Neural cell (in vitro differentiated cells): ENCODE data around the gene CALHM4. TPM values are rescaled to one million over a fixed set of nuclear protein-coding genes. Genes with fewer than 3 reads are reported as not detected.

Experiments
- H2AFZ ChIP-seq: fragments of 200-600, 300-800 bp; sonication (generic), shearing (Covaris generic); 2 replicates; pipeline ENCODE4 v1.6.0; 2014; ENCODE audit warnings: low read depth, mild to moderate bottlenecking, antibody characterized with exemption, low read length, moderate library complexity
- H3F3A ChIP-seq: fragments of 200-600 bp; shearing (Covaris generic); 2 replicates; pipeline ENCODE4 v1.6.1; 2016; ENCODE audit warnings: mild to moderate bottlenecking, moderate library complexity, mixed read lengths, antibody characterized with exemption, low read length; ENCODE audit not compliant: insufficient read depth, poor library complexity, severe bottlenecking
- H3K27ac ChIP-seq: fragments of 200-600, 300-800 bp; sonication (generic), shearing (Covaris generic); 2 replicates; pipeline ENCODE4 v1.5.1; 2014; ENCODE audit warnings: mild to moderate bottlenecking, low read length, moderate library complexity
- H3K27me3 ChIP-seq: fragments of 300-800, 200-600 bp; sonication (generic), shearing (Covaris generic); 2 replicates; pipeline ENCODE4 v1.6.0; 2014; ENCODE audit warnings: mild to moderate bottlenecking, low read depth, low read length, moderate library complexity; ENCODE audit not compliant: insufficient read depth
- H3K36me3 ChIP-seq: fragments of 300-800, 200-600 bp; sonication (generic), shearing (Covaris generic); 2 replicates; pipeline ENCODE4 v1.5.1; 2014; ENCODE audit warnings: mild to moderate bottlenecking, antibody characterized with exemption, low read length, moderate library complexity; ENCODE audit not compliant: insufficient read depth
- H3K4me2 ChIP-seq: fragments of 300-800, 200-600 bp; sonication (generic), shearing (Covaris generic); 2 replicates; pipeline ENCODE4 v1.6.0; 2014; ENCODE audit warnings: mild to moderate bottlenecking, low read length
- H3K4me3 ChIP-seq: fragments of 300-800, 200-600 bp; sonication (generic), shearing (Covaris generic); 2 replicates; pipeline ENCODE4 v1.5.1; 2014; ENCODE audit warnings: mild to moderate bottlenecking, low read length, moderate library complexity
- H3K79me2 ChIP-seq: fragments of 200-600 bp; shearing (Covaris generic); replicated peaks from 2 replicates; pipeline ENCODE4 v1.6.0; 2014; ENCODE audit warnings: mild to moderate bottlenecking, low read length, moderate library complexity; ENCODE audit not compliant: insufficient read depth
- H3K9ac ChIP-seq: fragments of 300-800, 200-600 bp; sonication (generic), shearing (Covaris generic); 2 replicates; pipeline ENCODE4 v1.6.1; 2016; ENCODE audit warnings: mild to moderate bottlenecking, low read length, mixed read lengths
- H3K9me2 ChIP-seq: fragments of 200-600 bp; shearing (Covaris generic); 2 replicates; pipeline ENCODE4 v1.6.1; 2016; ENCODE audit warnings: mild to moderate bottlenecking, low read length, mixed read lengths; ENCODE audit not compliant: insufficient read depth
- H3K9me3 ChIP-seq: fragments of 200-600, 300-800 bp; sonication (generic), shearing (Covaris generic); 2 replicates; pipeline ENCODE4 v1.6.1; 2016; ENCODE audit warnings: mild to moderate bottlenecking, mixed run types, low read length, moderate library complexity, mixed read lengths
- H4K20me1 ChIP-seq: fragments of 200-600 bp; shearing (Covaris generic); 2 replicates; pipeline ENCODE4 v1.6.1; 2016; ENCODE audit warnings: mild to moderate bottlenecking, mixed run types; ENCODE audit not compliant: insufficient read depth
- EP300 ChIP-seq: fragments of 450-650 bp; conservative IDR thresholded peaks from 2 replicates; pipeline ENCODE4 v1.6.1; 2014; ENCODE audit warnings: antibody characterized with exemption, mild to moderate bottlenecking, moderate library complexity; ENCODE audit not compliant: poor library complexity, severe bottlenecking
- EZH2 ChIP-seq: fragments of 200-600, 300-800 bp; shearing (Covaris generic), sonication (generic); IDR thresholded peaks from 2 replicates; pipeline ENCODE4 v1.6.1; 2014; ENCODE audit warnings: antibody characterized with exemption, low read length, borderline replicate concordance, mild to moderate bottlenecking; ENCODE audit not compliant: insufficient read depth, poor library complexity, severe bottlenecking
- MXI1 ChIP-seq: fragments of 450-650 bp; conservative IDR thresholded peaks from 2 replicates; pipeline ENCODE4 v1.6.1; 2014; ENCODE audit warnings: antibody characterized with exemption, mild to moderate bottlenecking; ENCODE audit not compliant: poor library complexity, severe bottlenecking
- POLR2AphosphoS5 ChIP-seq: IDR thresholded peaks from 2 replicates; pipeline ENCODE4 v1.6.1; 2012
- RAD21 ChIP-seq: fragments of 450-650 bp; conservative IDR thresholded peaks from 2 replicates; pipeline ENCODE4 v1.6.1; 2014; ENCODE audit warnings: antibody characterized with exemption, mild to moderate bottlenecking, moderate library complexity
- SMC3 ChIP-seq: fragments of 450-650 bp; conservative IDR thresholded peaks from 2 replicates; pipeline ENCODE4 v1.6.1; 2014; ENCODE audit warnings: antibody characterized with exemption, mild to moderate bottlenecking, moderate library complexity; ENCODE audit not compliant: poor library complexity
- TAF1 ChIP-seq: IDR thresholded peaks from 2 replicates; pipeline ENCODE4 v1.6.1; 2012; ENCODE audit warnings: low read depth
- polyA plus RNA-seq: library from polyadenylated mRNA; depleted of rRNA; stranded (reverse); fragments of >200 nt; gene quantifications from 2 replicates; pipeline ENCODE4 v1.2.3, GENCODE V29; 2014
- TF ChIP-seq, protein P1 (sequence below): fragments of 450-650 bp; IDR thresholded peaks from 2 replicates; pipeline ENCODE4 v1.5.1; 2014; ENCODE audit warnings: antibody characterized with exemption, mild to moderate bottlenecking, moderate library complexity; ENCODE audit not compliant: poor library complexity, severe bottlenecking
- TF ChIP-seq, protein P2 (sequence below): IDR thresholded peaks from 2 replicates; pipeline ENCODE4 v1.6.1; 2012; ENCODE audit warnings: borderline replicate concordance

CALHM4 gene
- polyA plus RNA-seq, 1 donor from 2014 or later: not detected

DNA sequence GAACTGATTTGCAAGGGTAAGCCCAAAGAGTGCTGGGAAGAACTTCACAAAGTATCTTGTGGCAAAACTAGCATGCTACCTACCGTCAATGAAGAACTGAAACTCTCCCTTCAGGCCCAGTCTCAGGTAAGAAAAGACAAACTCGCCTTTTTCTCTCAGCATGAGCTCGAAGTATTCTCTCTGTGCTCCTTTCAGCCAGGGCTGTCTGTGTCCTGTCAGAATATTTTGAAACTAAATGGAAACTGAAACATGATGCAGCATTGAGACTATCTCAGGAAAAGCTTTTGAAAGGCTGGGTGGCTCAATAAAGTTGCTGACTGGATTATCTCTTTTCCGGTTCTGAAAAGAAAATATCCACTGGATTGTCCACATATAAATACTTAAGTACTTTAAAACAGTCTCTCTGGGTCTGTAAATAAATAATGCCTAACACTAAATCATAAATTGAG is 41.4 kb upstream of the CALHM4 start:
- no peak overlapping the region for H3K27ac ChIP-seq

DNA sequence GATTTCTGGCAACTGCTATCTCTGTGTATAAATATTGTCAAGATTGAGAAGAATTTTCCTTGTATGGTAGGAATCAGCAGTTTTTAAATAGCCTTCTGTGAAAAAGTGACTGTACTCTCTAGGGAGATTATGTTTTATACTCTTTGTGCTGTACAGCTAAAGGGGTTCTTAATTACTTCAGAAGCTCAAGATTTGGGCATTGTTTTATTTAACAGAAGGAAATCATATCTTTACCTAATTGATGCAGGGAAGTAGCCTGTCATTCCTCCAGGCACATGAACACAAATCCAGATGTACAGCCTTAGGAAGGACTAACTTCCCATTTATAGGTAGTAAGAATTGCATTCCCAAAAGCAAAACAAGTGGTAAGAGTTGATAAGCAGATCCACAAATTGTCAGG is 40.8 kb upstream of the CALHM4 start:
- Histone ChIP-seq H3K79me2 (no peaks in the 10 kb centered on the region), H2AFZ (no peak overlapping the region), H3K9me3 (peaks cover 3% of the 10 kb centered on the region), H3K4me2 (no peak overlapping the region), H3K27me3 (no peaks in the 10 kb centered on the region), H4K20me1 (no peaks in the 10 kb centered on the region), H3K36me3 (no peaks in the 10 kb centered on the region), H3F3A (no peaks in the 10 kb centered on the region), H3K27ac (no peak overlapping the region), H3K4me3 (no peak overlapping the region), H3K9me2 (no peaks in the 10 kb centered on the region), H3K9ac (no peak overlapping the region)
- TF ChIP-seq, protein P1, sequence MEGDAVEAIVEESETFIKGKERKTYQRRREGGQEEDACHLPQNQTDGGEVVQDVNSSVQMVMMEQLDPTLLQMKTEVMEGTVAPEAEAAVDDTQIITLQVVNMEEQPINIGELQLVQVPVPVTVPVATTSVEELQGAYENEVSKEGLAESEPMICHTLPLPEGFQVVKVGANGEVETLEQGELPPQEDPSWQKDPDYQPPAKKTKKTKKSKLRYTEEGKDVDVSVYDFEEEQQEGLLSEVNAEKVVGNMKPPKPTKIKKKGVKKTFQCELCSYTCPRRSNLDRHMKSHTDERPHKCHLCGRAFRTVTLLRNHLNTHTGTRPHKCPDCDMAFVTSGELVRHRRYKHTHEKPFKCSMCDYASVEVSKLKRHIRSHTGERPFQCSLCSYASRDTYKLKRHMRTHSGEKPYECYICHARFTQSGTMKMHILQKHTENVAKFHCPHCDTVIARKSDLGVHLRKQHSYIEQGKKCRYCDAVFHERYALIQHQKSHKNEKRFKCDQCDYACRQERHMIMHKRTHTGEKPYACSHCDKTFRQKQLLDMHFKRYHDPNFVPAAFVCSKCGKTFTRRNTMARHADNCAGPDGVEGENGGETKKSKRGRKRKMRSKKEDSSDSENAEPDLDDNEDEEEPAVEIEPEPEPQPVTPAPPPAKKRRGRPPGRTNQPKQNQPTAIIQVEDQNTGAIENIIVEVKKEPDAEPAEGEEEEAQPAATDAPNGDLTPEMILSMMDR: no peak
- TF ChIP-seq SMC3: no peak
- TF ChIP-seq, protein P2, sequence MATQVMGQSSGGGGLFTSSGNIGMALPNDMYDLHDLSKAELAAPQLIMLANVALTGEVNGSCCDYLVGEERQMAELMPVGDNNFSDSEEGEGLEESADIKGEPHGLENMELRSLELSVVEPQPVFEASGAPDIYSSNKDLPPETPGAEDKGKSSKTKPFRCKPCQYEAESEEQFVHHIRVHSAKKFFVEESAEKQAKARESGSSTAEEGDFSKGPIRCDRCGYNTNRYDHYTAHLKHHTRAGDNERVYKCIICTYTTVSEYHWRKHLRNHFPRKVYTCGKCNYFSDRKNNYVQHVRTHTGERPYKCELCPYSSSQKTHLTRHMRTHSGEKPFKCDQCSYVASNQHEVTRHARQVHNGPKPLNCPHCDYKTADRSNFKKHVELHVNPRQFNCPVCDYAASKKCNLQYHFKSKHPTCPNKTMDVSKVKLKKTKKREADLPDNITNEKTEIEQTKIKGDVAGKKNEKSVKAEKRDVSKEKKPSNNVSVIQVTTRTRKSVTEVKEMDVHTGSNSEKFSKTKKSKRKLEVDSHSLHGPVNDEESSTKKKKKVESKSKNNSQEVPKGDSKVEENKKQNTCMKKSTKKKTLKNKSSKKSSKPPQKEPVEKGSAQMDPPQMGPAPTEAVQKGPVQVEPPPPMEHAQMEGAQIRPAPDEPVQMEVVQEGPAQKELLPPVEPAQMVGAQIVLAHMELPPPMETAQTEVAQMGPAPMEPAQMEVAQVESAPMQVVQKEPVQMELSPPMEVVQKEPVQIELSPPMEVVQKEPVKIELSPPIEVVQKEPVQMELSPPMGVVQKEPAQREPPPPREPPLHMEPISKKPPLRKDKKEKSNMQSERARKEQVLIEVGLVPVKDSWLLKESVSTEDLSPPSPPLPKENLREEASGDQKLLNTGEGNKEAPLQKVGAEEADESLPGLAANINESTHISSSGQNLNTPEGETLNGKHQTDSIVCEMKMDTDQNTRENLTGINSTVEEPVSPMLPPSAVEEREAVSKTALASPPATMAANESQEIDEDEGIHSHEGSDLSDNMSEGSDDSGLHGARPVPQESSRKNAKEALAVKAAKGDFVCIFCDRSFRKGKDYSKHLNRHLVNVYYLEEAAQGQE: no peak
- TF ChIP-seq MXI1: no peak
- TF ChIP-seq EZH2: no peak
- TF ChIP-seq TAF1: no peak
- no peak for TF ChIP-seq RAD21
- TF ChIP-seq EP300: no peak
- TF ChIP-seq POLR2AphosphoS5: no peak

More for the DNA sequence above, 41.4 kb upstream of the CALHM4 start:
- TF ChIP-seq EP300 (no peak), MXI1 (no peak), POLR2AphosphoS5 (no peak), SMC3 (no peak), RAD21 (no peak), EZH2 (no peak), TAF1 (no peak)
- TF ChIP-seq, protein P2: no peak
- TF ChIP-seq, protein P1: no peak
- H3K36me3 ChIP-seq: no peaks in the 10 kb centered on the region
- no peaks in the 10 kb centered on the region for H3K79me2 ChIP-seq
- H3K4me3 ChIP-seq: no peak overlapping the region
- H2AFZ ChIP-seq: no peak overlapping the region
- peaks cover 3% of the 10 kb centered on the region for H3K9me3 ChIP-seq
- no peaks in the 10 kb centered on the region for H3F3A ChIP-seq
- H4K20me1 ChIP-seq: no peaks in the 10 kb centered on the region
- H3K27me3 ChIP-seq: no peaks in the 10 kb centered on the region
- H3K4me2 ChIP-seq: no peak overlapping the region
- no peak overlapping the region for H3K9ac ChIP-seq
- H3K9me2 ChIP-seq: no peaks in the 10 kb centered on the region
